OCI-LY7 (cell line): Measurements from ENCODE around the gene NINJ1. TPM values are rescaled to one million over a fixed set of nuclear protein-coding genes. Genes with fewer than 3 reads are reported as not detected.

ENCODE experiments used
- BruUV-seq: library from RNA; stranded (reverse); fragments of 400-500 nt; replicated peaks from 2 replicates; lab custom pipeline; 2021; lab: Mats Ljungman, UMichigan
- CTCF ChIA-PET: fragments of 300-600 bp; sonication (Branson Sonifier 250); formaldehyde crosslinking; loops from one replicate; lab custom pipeline; 2022; ENCODE audit warnings: antibody characterized with exemption; ENCODE audit not compliant: unreplicated experiment; lab: Charles Lee
- POLR2A ChIA-PET: fragments of 300-600 bp; sonication (Branson Sonifier 250); formaldehyde crosslinking; loops from one replicate; lab custom pipeline; 2022; ENCODE audit warnings: antibody characterized with exemption; lab: Charles Lee
- DNase-seq: peaks from one replicate; pipeline ENCODE4 v3.0.0-alpha.2; 2015; ENCODE audit warnings: low spot score
- H2AFZ ChIP-seq: fragments of 200-600 bp; sonication (generic), shearing (Covaris generic); 2 replicates; pipeline ENCODE4 v1.6.1; 2014; ENCODE audit warnings: mild to moderate bottlenecking, antibody characterized with exemption, low read length, moderate library complexity
- H3K27ac ChIP-seq: fragments of 200-600 bp; sonication (generic); 2 replicates; pipeline ENCODE4 v1.5.1; 2014; ENCODE audit warnings: mixed run types, low read depth, mild to moderate bottlenecking, moderate library complexity, low read length, inconsistent platforms; ENCODE audit not compliant: poor library complexity, severe bottlenecking
- H3K36me3 ChIP-seq: fragments of 200-600 bp; sonication (generic); 2 replicates; pipeline ENCODE4 v1.6.1; 2014; ENCODE audit warnings: mild to moderate bottlenecking, antibody characterized with exemption, low read length, moderate library complexity, mixed read lengths; ENCODE audit not compliant: insufficient read depth
- H3K4me1 ChIP-seq: fragments of 200-600 bp; sonication (generic); 2 replicates; pipeline ENCODE4 v1.5.1; 2014; ENCODE audit warnings: mild to moderate bottlenecking, low read length; ENCODE audit not compliant: insufficient read depth, poor library complexity, severe bottlenecking
- H3K4me2 ChIP-seq: fragments of 200-600 bp; sonication (generic); 2 replicates; pipeline ENCODE4 v1.6.1; 2014; ENCODE audit warnings: mild to moderate bottlenecking, low read length
- H3K4me3 ChIP-seq: fragments of 200-600 bp; sonication (generic); 2 replicates; pipeline ENCODE4 v1.5.1; 2014; ENCODE audit warnings: mild to moderate bottlenecking, low read depth, low read length; ENCODE audit not compliant: poor library complexity, severe bottlenecking
- H3K79me2 ChIP-seq: fragments of 200-600 bp; sonication (generic); 2 replicates; pipeline ENCODE4 v1.6.1; 2016; ENCODE audit warnings: low read depth, mild to moderate bottlenecking, low read length, moderate library complexity, mixed read lengths; ENCODE audit not compliant: insufficient read depth
- H3K9me2 ChIP-seq: fragments of 200-600 bp; sonication (generic); 2 replicates; pipeline ENCODE4 v1.6.1; 2016; ENCODE audit warnings: mild to moderate bottlenecking, low read length, mixed read lengths; ENCODE audit not compliant: insufficient read depth
- H3K9me3 ChIP-seq: fragments of 200-600 bp; sonication (generic); 2 replicates; pipeline ENCODE4 v1.6.1; 2014; ENCODE audit warnings: mild to moderate bottlenecking, mixed run types, low read length, mixed read lengths
- H4K20me1 ChIP-seq: fragments of 200-600 bp; sonication (generic); 2 replicates; pipeline ENCODE4 v1.6.1; 2014; ENCODE audit warnings: mild to moderate bottlenecking, antibody characterized with exemption, low read length, moderate library complexity, mixed read lengths; ENCODE audit not compliant: insufficient read depth
- EZH2phosphoT487 ChIP-seq: fragments of 200-600 bp; sonication (generic); IDR thresholded peaks from 2 replicates; pipeline ENCODE4 v1.6.1; 2018; ENCODE audit warnings: low read depth, borderline replicate concordance, mild to moderate bottlenecking, mixed run types, antibody characterized with exemption, low read length, moderate library complexity, mixed read lengths
- intact Hi-C: fragments of 100-400 bp; cut with micrococcal nuclease; formaldehyde crosslinking; loops from one replicate; pipeline ENCODE4 v1.10.0; 2022; ENCODE audit not compliant: unreplicated experiment
- total RNA-seq, 2 experiments: library from RNA; depleted of rRNA in 1 of 2; stranded (reverse); fragments of >200 nt in 1 of 2; shearing (Covaris generic) in 1 of 2; gene quantifications; 2 replicates each; pipeline ENCODE4 v1.2.3, GENCODE V29; 2014 to 2022
- TF ChIP-seq, protein P1 (sequence below): fragments of 200-600 bp; sonication (generic); conservative IDR thresholded peaks from 2 replicates; pipeline ENCODE4 v1.5.1; 2014; ENCODE audit warnings: mild to moderate bottlenecking, antibody characterized with exemption, low read length, moderate library complexity, mixed read lengths

Gene NINJ1
- total RNA-seq, 2 experiments from 2014 or later: 13.3 to 18.3 TPM

DNA sequence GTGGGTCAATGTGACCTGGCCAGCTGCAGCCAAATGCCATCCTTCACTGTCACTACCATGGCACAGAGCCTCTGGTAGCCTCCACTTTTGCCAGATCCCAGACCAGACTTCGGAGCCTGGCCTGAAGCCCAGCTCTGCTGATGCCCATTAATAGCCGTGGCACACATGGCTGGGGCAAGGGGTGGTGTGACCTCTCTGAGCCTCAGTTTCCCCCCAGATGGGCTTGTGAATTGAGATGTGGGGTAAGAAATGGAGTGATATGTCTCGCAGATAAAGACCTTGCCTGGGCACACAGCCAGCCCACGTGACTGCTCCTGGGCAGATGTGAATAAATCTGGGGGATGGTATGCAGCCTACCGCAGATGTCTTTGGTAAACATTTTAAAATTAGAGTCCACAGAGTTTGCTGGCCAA is 61.7 kb downstream of the NINJ1 start:
- no peak overlapping the region for H2AFZ ChIP-seq
- no peak overlapping the region for H3K4me3 ChIP-seq
- CTCF ChIA-PET: no interaction called here
- no TSS peak for BruUV-seq
- no peaks in the 10 kb centered on the region for H4K20me1 ChIP-seq
- peaks cover 17% of the 10 kb centered on the region for H3K4me1 ChIP-seq
- TF ChIP-seq EZH2phosphoT487: no peak
- TF ChIP-seq, protein P1, sequence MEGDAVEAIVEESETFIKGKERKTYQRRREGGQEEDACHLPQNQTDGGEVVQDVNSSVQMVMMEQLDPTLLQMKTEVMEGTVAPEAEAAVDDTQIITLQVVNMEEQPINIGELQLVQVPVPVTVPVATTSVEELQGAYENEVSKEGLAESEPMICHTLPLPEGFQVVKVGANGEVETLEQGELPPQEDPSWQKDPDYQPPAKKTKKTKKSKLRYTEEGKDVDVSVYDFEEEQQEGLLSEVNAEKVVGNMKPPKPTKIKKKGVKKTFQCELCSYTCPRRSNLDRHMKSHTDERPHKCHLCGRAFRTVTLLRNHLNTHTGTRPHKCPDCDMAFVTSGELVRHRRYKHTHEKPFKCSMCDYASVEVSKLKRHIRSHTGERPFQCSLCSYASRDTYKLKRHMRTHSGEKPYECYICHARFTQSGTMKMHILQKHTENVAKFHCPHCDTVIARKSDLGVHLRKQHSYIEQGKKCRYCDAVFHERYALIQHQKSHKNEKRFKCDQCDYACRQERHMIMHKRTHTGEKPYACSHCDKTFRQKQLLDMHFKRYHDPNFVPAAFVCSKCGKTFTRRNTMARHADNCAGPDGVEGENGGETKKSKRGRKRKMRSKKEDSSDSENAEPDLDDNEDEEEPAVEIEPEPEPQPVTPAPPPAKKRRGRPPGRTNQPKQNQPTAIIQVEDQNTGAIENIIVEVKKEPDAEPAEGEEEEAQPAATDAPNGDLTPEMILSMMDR: no peak
- H3K9me2 ChIP-seq: no peaks in the 10 kb centered on the region
- intact Hi-C loops: no loop called here
- no peak overlapping the region for H3K27ac ChIP-seq
- POLR2A ChIA-PET: interaction anchor here (0.6 kb wide), 1 partner anchor 44 kb away, joined by 3 read pairs; no protein-coding TSS in a partner anchor
- H3K4me2 ChIP-seq: peak overlapping the region; percentile 42
- peaks cover 6% of the 10 kb centered on the region; the same call in 1 of the 2 replicates for H3K9me3 ChIP-seq
- DNase-seq: no peak
- peaks cover 79% of the 10 kb centered on the region for H3K36me3 ChIP-seq
- H3K79me2 ChIP-seq: peaks cover 28% of the 10 kb centered on the region; the same call in 1 of the 2 replicates

Other genes starting within 250 kb of the NINJ1 start
- gene FGD3, start 186.7 kb downstream of the NINJ1 start, total RNA-seq (2014; rRNA removed; shearing (Covaris generic)): 20.6 and 22.1 TPM in 2 replicates
- gene FGD3, start 186.7 kb downstream of the NINJ1 start, total RNA-seq (2022): 22.9 and 28.1 TPM in 2 replicates
- gene SUSD3, start 75.5 kb downstream of the NINJ1 start, total RNA-seq (2014; rRNA removed; shearing (Covaris generic)): 160 and 201 TPM in 2 replicates
- gene SUSD3, start 75.5 kb downstream of the NINJ1 start, total RNA-seq (2022): 94.1 and 116 TPM in 2 replicates
- gene CARD19, start 38.0 kb downstream of the NINJ1 start, total RNA-seq (2014; rRNA removed; shearing (Covaris generic)): 18.4 and 26.8 TPM in 2 replicates
- 13.4 and 15.8 TPM in 2 replicates for gene CARD19, start 38.0 kb downstream of the NINJ1 start, total RNA-seq (2022)
- 118 and 142 TPM in 2 replicates for gene WNK2, start 49.9 kb upstream of the NINJ1 start, total RNA-seq (2014; rRNA removed; shearing (Covaris generic))
- gene WNK2, start 49.9 kb upstream of the NINJ1 start, total RNA-seq (2022): 176 and 194 TPM in 2 replicates